Stimulated activated CD4-positive, alpha-beta T cell treated with anti-CD3 and anti-CD28 coated beads, TNF-alpha, amount 100 ng/mL, for 4 hours (primary cell): ENCODE measurements around the gene SFTPB.

ENCODE experiments used
- DNase-seq, 3 experiments: peaks; one replicate each; pipeline ENCODE4 v3.0.0-alpha.2; 2020; ENCODE audit warnings: low read depth in 3 of 3

SFTPB gene

GRCh38 chr2:85702800-85703199 lies 34.8 kb upstream of the SFTPB start:
- no peak for DNase-seq

- no peak for DNase-seq
These were observed 34.2 kb upstream of the SFTPB start for GRCh38 chr2:85702172-85702571.

- no peak for DNase-seq
These were observed 31.3 kb upstream of the SFTPB start for GRCh38 chr2:85699325-85699724.

- no peak for DNase-seq
These were observed 30.9 kb upstream of the SFTPB start for GRCh38 chr2:85698880-85699254.

- no peak for DNase-seq
These were observed 30.3 kb upstream of the SFTPB start for GRCh38 chr2:85698184-85698879.

- DNase-seq = no peak
These were observed 29.7 kb upstream of the SFTPB start for GRCh38 chr2:85697716-85698115.

GRCh38 chr2:85697096-85697495 lies 29.1 kb upstream of the SFTPB start:
- DNase-seq = no peak

- no peak for DNase-seq
These were observed 28.0 kb upstream of the SFTPB start for GRCh38 chr2:85695691-85696668.

- DNase-seq = no peak
These were observed 27.1 kb upstream of the SFTPB start for GRCh38 chr2:85695121-85695520.

GRCh38 chr2:85694052-85695025 lies 26.3 kb upstream of the SFTPB start, which contains the start of gene GNLY:
Gene GNLY (plus strand): TSS chr2:85694358. CDS start chr2:85694419, 61 bp downstream.
- DNase-seq = no peak

GRCh38 chr2:85692039-85692645 lies 24.1 kb upstream of the SFTPB start:
- DNase-seq = no peak

- DNase-seq = no peak
These were observed 22.9 kb upstream of the SFTPB start for GRCh38 chr2:85690932-85691331.

- DNase-seq = no peak
These were observed 16.8 kb upstream of the SFTPB start for GRCh38 chr2:85684806-85685205.

- DNase-seq = no peak
These were observed 16.4 kb upstream of the SFTPB start for GRCh38 chr2:85684380-85684779.

- DNase-seq = no peak
These were observed 14.4 kb upstream of the SFTPB start for GRCh38 chr2:85682378-85682777.

- DNase-seq = no peak
These were observed 13.8 kb upstream of the SFTPB start for GRCh38 chr2:85681776-85682175.

GRCh38 chr2:85681372-85681763 lies 13.4 kb upstream of the SFTPB start:
- no peak for DNase-seq

GRCh38 chr2:85680707-85681371 lies 12.8 kb upstream of the SFTPB start:
- no peak for DNase-seq

- DNase-seq = peak; percentile 46 to 64 (median 59)
These were observed 11.0 kb upstream of the SFTPB start for GRCh38 chr2:85678794-85679672.

- no peak for DNase-seq
These were observed 10.4 kb upstream of the SFTPB start for GRCh38 chr2:85678377-85678776.
